Stimulated activated CD8-positive, alpha-beta memory T cell treated with anti-CD3 and anti-CD28 coated beads, Interleukin-12 subunit alpha, Interleukin-12 subunit beta, amount 100 ng/mL, for 24 hours (primary cell): Measurements from ENCODE around the gene LUZP1.

Experiments used
- DNase-seq: peaks from one replicate; pipeline ENCODE4 v3.0.0-alpha.2; 2020; ENCODE audit errors: extremely low read depth

Gene LUZP1

GRCh38 chr1:23152966-23153684 is 15.5 kb downstream of the LUZP1 start:
- DNase-seq = no peak

GRCh38 chr1:23150742-23151141 is 17.9 kb downstream of the LUZP1 start:
- no peak for DNase-seq

- no peak for DNase-seq
Measured at GRCh38 chr1:23150125-23150524, 18.5 kb downstream of the LUZP1 start.

- no peak for DNase-seq
Measured at GRCh38 chr1:23149114-23149513, 19.5 kb downstream of the LUZP1 start.

- DNase-seq = no peak
Measured at GRCh38 chr1:23148084-23148483, 20.6 kb downstream of the LUZP1 start.

GRCh38 chr1:23140940-23141596 is 27.6 kb downstream of the LUZP1 start:
- DNase-seq = no peak

- no peak for DNase-seq
Measured at GRCh38 chr1:23135268-23135667, 33.4 kb downstream of the LUZP1 start.

- DNase-seq = no peak
Measured at GRCh38 chr1:23134055-23134454, 34.6 kb downstream of the LUZP1 start.

GRCh38 chr1:23133587-23133986 is 35.1 kb downstream of the LUZP1 start:
- DNase-seq = no peak

- DNase-seq = no peak
Measured at GRCh38 chr1:23132033-23132432, 36.6 kb downstream of the LUZP1 start.

- no peak for DNase-seq
Measured at GRCh38 chr1:23129846-23130245, 38.8 kb downstream of the LUZP1 start.

GRCh38 chr1:23126801-23127200 is 41.9 kb downstream of the LUZP1 start:
- DNase-seq = no peak

GRCh38 chr1:23126200-23126599 is 42.5 kb downstream of the LUZP1 start:
- no peak for DNase-seq

GRCh38 chr1:23125489-23125888 is 43.2 kb downstream of the LUZP1 start:
- DNase-seq = no peak

GRCh38 chr1:23124259-23125026 is 44.2 kb downstream of the LUZP1 start:
- no peak for DNase-seq

GRCh38 chr1:23123528-23123927 is 45.1 kb downstream of the LUZP1 start:
- DNase-seq = no peak

- no peak for DNase-seq
Measured at GRCh38 chr1:23122796-23123195, 45.9 kb downstream of the LUZP1 start.

GRCh38 chr1:23122023-23122748 is 46.5 kb downstream of the LUZP1 start:
- DNase-seq = no peak

GRCh38 chr1:23120383-23120782 is 48.3 kb downstream of the LUZP1 start:
- DNase-seq = no peak

- no peak for DNase-seq
Measured at GRCh38 chr1:23118957-23119792, 49.5 kb downstream of the LUZP1 start.

- DNase-seq = no peak
Measured at GRCh38 chr1:23118407-23118806, 50.2 kb downstream of the LUZP1 start.
